Neural progenitor cell (in vitro differentiated cells): Measurements from ENCODE around the gene NAT9.

Experiments used
- CTCF ChIP-seq: fragments of 200-600 bp; sonication (generic); IDR thresholded peaks from 2 replicates; pipeline ENCODE4 v1.5.1; 2017; ENCODE audit warnings: antibody characterized with exemption, mild to moderate bottlenecking
- EZH2 ChIP-seq: fragments of 200-600 bp; sonication (generic); IDR thresholded peaks from 2 replicates; pipeline ENCODE4 v1.6.1; 2017; ENCODE audit warnings: antibody characterized with exemption, mild to moderate bottlenecking, moderate library complexity

- TF ChIP-seq CTCF (no peak), EZH2 (no peak)
Observed at GRCh38 chr17:74792586-74793105, 16.5 kb upstream of the NAT9 start.
